ENCODE results near the gene ANKK1. TPM values are rescaled to one million over a fixed set of nuclear protein-coding genes. Genes with fewer than 3 reads are reported as not detected.

Gene ANKK1
- total and polyA plus RNA-seq, 2 donors (not counting 1 experiment from before 2014, with no cell fraction given) = 0.89 to 5.3 TPM

- Histone ChIP-seq H3K36me3 (replicated peaks in 1 of 2; ENCODE audit: control extremely low read depth in 1 of 2, control insufficient read depth in 1 of 2, extremely low read depth in 1 of 2, insufficient read depth in 2 of 2, low read length in 1 of 2) (no peaks in the 10 kb centered on the region), H2AFZ (ENCODE audit: insufficient read depth, low read depth, low read length, poor library complexity, severe bottlenecking) (no peak overlapping the region), H3K9me3 (ENCODE audit: control extremely low read depth in 1 of 3, control insufficient read depth in 2 of 3, insufficient read depth in 1 of 3, low read length in 2 of 3) (peaks cover 0 to 3% (median 0%) of the 10 kb centered on the region in 3 donors), H3K4me1 (ENCODE audit: control insufficient read depth in 2 of 2, insufficient read depth in 2 of 2, low read length in 2 of 2) (no peaks in the 10 kb centered on the region), H3K79me2 (ENCODE audit: control insufficient read depth, insufficient read depth, low read length) (no peaks in the 10 kb centered on the region), H3K4me2 (replicated peaks; ENCODE audit: low read depth, low read length, poor library complexity, severe bottlenecking) (no peak overlapping the region), H3K27ac (ENCODE audit: low read length in 2 of 2) (no peak overlapping the region), H3K27me3 (replicated peaks in 1 of 4; ENCODE audit: control extremely low read depth in 1 of 4, control insufficient read depth in 3 of 4, insufficient read depth in 4 of 4, low read length in 3 of 4) (no peaks in the 10 kb centered on the region), H4K20me1 (ENCODE audit: control insufficient read depth, insufficient read depth, low read length, poor library complexity, severe bottlenecking) (no peaks in the 10 kb centered on the region), H3K4me3 (ENCODE audit: control extremely low read depth in 1 of 5, extremely low read depth in 1 of 5, insufficient read depth in 1 of 5, low read depth in 2 of 5, low read length in 4 of 5) (no peak overlapping the region), H3K9ac (ENCODE audit: low read length) (no peak overlapping the region)
- DNase-seq (no peak), ATAC-seq (ENCODE audit: low read depth) (no peak)
- POLR2A ChIA-PET = no interaction called here
- H3K27ac Mint-ChIP-seq = no peak overlapping the region
- 100% methylated on average over 1 of the region's 3 CpGs for WGBS (ENCODE audit: insufficient coverage)
- no peaks in the 10 kb centered on the region for H3K9me3 Mint-ChIP-seq (ENCODE audit: insufficient read depth)
- intact Hi-C loops (cut with micrococcal nuclease) = no loop called here
- no peaks in the 10 kb centered on the region for H3K4me1 Mint-ChIP-seq
- TF ChIP-seq CTCF (IDR thresholded peaks at IDR 0.05) (no peak), EZH2 (IDR thresholded peaks at IDR 0.05; ENCODE audit: borderline replicate concordance, insufficient read depth, low read depth, low read length, poor library complexity, severe bottlenecking) (no peak)
- CTCF ChIA-PET = no interaction called here
- H3K27me3 Mint-ChIP-seq = peaks cover 3% of the 10 kb centered on the region
- no peak overlapping the region for H3K4me3 Mint-ChIP-seq
Observed at GRCh38 chr11:113409526-113409925, 21.9 kb downstream of the ANKK1 start.

GRCh38 chr11:113410414-113411135 lies 23.0 kb downstream of the ANKK1 start:
- H3K79me2 ChIP-seq (ENCODE audit: control insufficient read depth, insufficient read depth, low read length) = no peaks in the 10 kb centered on the region
- H3K36me3 ChIP-seq (replicated peaks in 1 of 2; ENCODE audit: control extremely low read depth in 1 of 2, control insufficient read depth in 1 of 2, extremely low read depth in 1 of 2, insufficient read depth in 2 of 2, low read length in 1 of 2) = no peaks in the 10 kb centered on the region
- H3K27ac ChIP-seq (ENCODE audit: low read length in 2 of 2) = no peak overlapping the region
- no peak overlapping the region for H3K27ac Mint-ChIP-seq
- H3K4me1 Mint-ChIP-seq = no peaks in the 10 kb centered on the region
- H3K4me1 ChIP-seq (ENCODE audit: control insufficient read depth in 2 of 2, insufficient read depth in 2 of 2, low read length in 2 of 2) = no peaks in the 10 kb centered on the region
- no peak for ATAC-seq (ENCODE audit: low read depth)
- H3K9me3 ChIP-seq (ENCODE audit: control extremely low read depth in 1 of 3, control insufficient read depth in 2 of 3, insufficient read depth in 1 of 3, low read length in 2 of 3) = peaks cover 0 to 3% (median 0%) of the 10 kb centered on the region in 3 donors
- H3K27me3 ChIP-seq (replicated peaks in 1 of 4; ENCODE audit: control extremely low read depth in 1 of 4, control insufficient read depth in 3 of 4, insufficient read depth in 4 of 4, low read length in 3 of 4) = no peaks in the 10 kb centered on the region
- intact Hi-C loops (cut with micrococcal nuclease) = no loop called here
- H2AFZ ChIP-seq (ENCODE audit: insufficient read depth, low read depth, low read length, poor library complexity, severe bottlenecking) = no peak overlapping the region
- H3K4me3 Mint-ChIP-seq = no peak overlapping the region
- DNase-seq = no peak
- H3K9ac ChIP-seq (ENCODE audit: low read length) = no peak overlapping the region
- TF ChIP-seq EZH2 (IDR thresholded peaks at IDR 0.05; ENCODE audit: borderline replicate concordance, insufficient read depth, low read depth, low read length, poor library complexity, severe bottlenecking) = no peak
- no peak for TF ChIP-seq CTCF (IDR thresholded peaks at IDR 0.05)
- no peaks in the 10 kb centered on the region for H4K20me1 ChIP-seq (ENCODE audit: control insufficient read depth, insufficient read depth, low read length, poor library complexity, severe bottlenecking)
- H3K4me3 ChIP-seq (ENCODE audit: control extremely low read depth in 1 of 5, extremely low read depth in 1 of 5, insufficient read depth in 1 of 5, low read depth in 2 of 5, low read length in 4 of 5) = no peak overlapping the region
- H3K27me3 Mint-ChIP-seq = peaks cover 7% of the 10 kb centered on the region
- ChIA-PET POLR2A (no interaction called here), CTCF (no interaction called here)
- H3K9me3 Mint-ChIP-seq (ENCODE audit: insufficient read depth) = peaks cover 2% of the 10 kb centered on the region
- H3K4me2 ChIP-seq (replicated peaks; ENCODE audit: low read depth, low read length, poor library complexity, severe bottlenecking) = no peak overlapping the region
- 90% methylated on average over 21 of the region's 21 CpGs for WGBS (ENCODE audit: insufficient coverage)

Data from B cell (primary cell).